ENCODE measurements around the gene WNT3. TPM values are rescaled to one million over a fixed set of nuclear protein-coding genes. Genes with fewer than 3 reads are reported as not detected.

WNT3 gene
- total RNA-seq, 1 donor from 2014 or later: 2.0 TPM

GRCh38 chr17:46787478-46787877 lies 31.0 kb downstream of the WNT3 start:
- no peaks in the 10 kb centered on the region for H3K36me3 ChIP-seq (ENCODE audit: control insufficient read depth, insufficient read depth, low read length)
- H3K27me3 ChIP-seq (ENCODE audit: control insufficient read depth, insufficient read depth, low read length): peaks cover 6% of the 10 kb centered on the region
- no peak for DNase-seq (ENCODE audit: low read depth)
- TF ChIP-seq, protein P1, sequence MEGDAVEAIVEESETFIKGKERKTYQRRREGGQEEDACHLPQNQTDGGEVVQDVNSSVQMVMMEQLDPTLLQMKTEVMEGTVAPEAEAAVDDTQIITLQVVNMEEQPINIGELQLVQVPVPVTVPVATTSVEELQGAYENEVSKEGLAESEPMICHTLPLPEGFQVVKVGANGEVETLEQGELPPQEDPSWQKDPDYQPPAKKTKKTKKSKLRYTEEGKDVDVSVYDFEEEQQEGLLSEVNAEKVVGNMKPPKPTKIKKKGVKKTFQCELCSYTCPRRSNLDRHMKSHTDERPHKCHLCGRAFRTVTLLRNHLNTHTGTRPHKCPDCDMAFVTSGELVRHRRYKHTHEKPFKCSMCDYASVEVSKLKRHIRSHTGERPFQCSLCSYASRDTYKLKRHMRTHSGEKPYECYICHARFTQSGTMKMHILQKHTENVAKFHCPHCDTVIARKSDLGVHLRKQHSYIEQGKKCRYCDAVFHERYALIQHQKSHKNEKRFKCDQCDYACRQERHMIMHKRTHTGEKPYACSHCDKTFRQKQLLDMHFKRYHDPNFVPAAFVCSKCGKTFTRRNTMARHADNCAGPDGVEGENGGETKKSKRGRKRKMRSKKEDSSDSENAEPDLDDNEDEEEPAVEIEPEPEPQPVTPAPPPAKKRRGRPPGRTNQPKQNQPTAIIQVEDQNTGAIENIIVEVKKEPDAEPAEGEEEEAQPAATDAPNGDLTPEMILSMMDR (IDR thresholded peaks at IDR 0.05; ENCODE audit: insufficient read depth, low read length, poor library complexity, severe bottlenecking): no peak
- no peak overlapping the region for H3K4me3 ChIP-seq (ENCODE audit: low read depth, low read length)

GRCh38 chr17:46785696-46786095 lies 32.8 kb downstream of the WNT3 start:
- Histone ChIP-seq H3K36me3 (ENCODE audit: control insufficient read depth, insufficient read depth, low read length) (no peaks in the 10 kb centered on the region), H3K27me3 (ENCODE audit: control insufficient read depth, insufficient read depth, low read length) (peaks cover 6% of the 10 kb centered on the region), H3K4me3 (ENCODE audit: low read depth, low read length) (no peak overlapping the region)
- TF ChIP-seq, protein P1 (IDR thresholded peaks at IDR 0.05; ENCODE audit: insufficient read depth, low read length, poor library complexity, severe bottlenecking): no peak
- DNase-seq (ENCODE audit: low read depth): no peak

DNA sequence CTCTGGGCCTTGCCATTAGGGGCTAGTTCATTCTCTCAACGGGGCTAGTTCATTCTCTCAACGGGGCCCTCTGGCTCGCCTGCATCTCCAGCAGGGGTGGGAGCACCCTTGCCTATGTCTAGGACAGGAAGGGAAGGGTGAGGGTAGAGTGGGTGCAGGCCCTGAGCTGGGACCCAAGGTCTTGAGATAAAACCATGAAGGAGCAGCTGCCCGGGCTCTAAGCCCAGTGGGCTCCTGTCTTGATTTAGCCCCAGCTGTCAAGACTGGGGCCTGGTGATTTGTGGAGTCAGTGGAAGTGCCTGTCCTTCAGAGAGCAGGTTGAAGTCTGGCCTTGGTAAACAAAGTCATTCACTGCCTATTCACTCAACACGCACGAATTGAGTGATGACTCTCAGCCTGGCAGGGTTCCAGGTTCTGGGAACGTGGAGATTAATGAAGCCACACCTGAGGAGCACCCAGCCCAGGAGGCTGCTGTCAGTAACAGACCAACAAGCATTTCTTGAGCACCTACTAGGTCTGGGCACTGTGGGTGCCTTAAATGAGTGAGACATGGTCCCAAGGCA lies 35.4 kb downstream of the WNT3 start:
- TF ChIP-seq, protein P1 (IDR thresholded peaks at IDR 0.05; ENCODE audit: insufficient read depth, low read length, poor library complexity, severe bottlenecking): no peak
- no peak for DNase-seq (ENCODE audit: low read depth)
- Histone ChIP-seq H3K36me3 (ENCODE audit: control insufficient read depth, insufficient read depth, low read length) (no peaks in the 10 kb centered on the region), H3K4me3 (ENCODE audit: low read depth, low read length) (no peak overlapping the region), H3K27me3 (ENCODE audit: control insufficient read depth, insufficient read depth, low read length) (peaks cover 16% of the 10 kb centered on the region)

GRCh38 chr17:46782250-46782953 lies 36.1 kb downstream of the WNT3 start:
- H3K4me3 ChIP-seq (ENCODE audit: low read depth, low read length): no peak overlapping the region
- H3K36me3 ChIP-seq (ENCODE audit: control insufficient read depth, insufficient read depth, low read length): no peaks in the 10 kb centered on the region
- H3K27me3 ChIP-seq (ENCODE audit: control insufficient read depth, insufficient read depth, low read length): peaks cover 19% of the 10 kb centered on the region
- no peak for DNase-seq (ENCODE audit: low read depth)
- TF ChIP-seq, protein P1 (IDR thresholded peaks at IDR 0.05; ENCODE audit: insufficient read depth, low read length, poor library complexity, severe bottlenecking): peak; percentile 90

DNA sequence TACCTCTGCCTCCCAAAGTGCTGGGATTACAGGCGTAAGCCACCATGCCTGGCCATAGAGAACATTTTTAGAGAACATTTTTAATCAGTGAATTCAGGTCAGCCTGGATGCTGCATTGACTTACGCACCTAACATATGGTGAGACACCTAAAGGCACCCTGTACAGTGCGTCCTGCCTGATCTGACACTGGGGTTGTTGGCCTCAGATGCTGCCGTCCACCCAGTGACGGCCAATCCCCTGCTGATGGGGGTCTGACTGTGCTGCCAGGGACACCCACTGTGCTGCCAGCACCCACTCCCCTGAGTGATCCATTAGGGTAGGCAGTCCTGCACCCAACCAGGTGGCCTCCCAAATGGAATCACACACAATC lies 38.5 kb downstream of the WNT3 start:
- Histone ChIP-seq H3K27me3 (ENCODE audit: control insufficient read depth, insufficient read depth, low read length) (peaks cover 19% of the 10 kb centered on the region), H3K4me3 (ENCODE audit: low read depth, low read length) (no peak overlapping the region), H3K36me3 (ENCODE audit: control insufficient read depth, insufficient read depth, low read length) (no peaks in the 10 kb centered on the region)
- TF ChIP-seq, protein P1 (IDR thresholded peaks at IDR 0.05; ENCODE audit: insufficient read depth, low read length, poor library complexity, severe bottlenecking): no peak
- no peak for DNase-seq (ENCODE audit: low read depth)

All from kidney epithelial cell (primary cell).